Endothelial cell of umbilical vein (primary cell): Measurements from ENCODE around the gene ZNF423. TPM values are rescaled to one million over a fixed set of nuclear protein-coding genes. Genes with fewer than 3 reads are reported as not detected.
A peak's percentile ranks its signal among the peaks of the same experiment; 100 is the strongest.

Source experiments
- BruUV-seq: library from RNA; stranded (reverse); fragments of 400-500 nt; replicated peaks from 2 replicates; lab custom pipeline; 2021; lab: Mats Ljungman, UMichigan
- CTCF ChIA-PET: fragments of 300-600, 350-600 bp; sonication (Branson Sonifier 250); formaldehyde crosslinking; loops from one replicate; lab custom pipeline; 2021; ENCODE audit warnings: antibody characterized with exemption, inconsistent platforms; lab: Charles Lee
- POLR2A ChIA-PET: fragments of 300-600, 350-600 bp; sonication (Branson Sonifier 250); formaldehyde crosslinking; loops from one replicate; lab custom pipeline; 2021; ENCODE audit warnings: antibody characterized with exemption, inconsistent platforms; lab: Charles Lee
- DNase-seq: peaks from one replicate; pipeline ENCODE4 v3.0.0-alpha.2; 2011; ENCODE audit warnings: low read depth, low spot score
- FAIRE-seq: peaks from 2 replicates; lab custom pipeline; 2011; peaks lifted over from hg19 to GRCh38; lab: Jason Lieb, UNC
- H2AFZ ChIP-seq: 2 replicates; pipeline ENCODE4 v1.6.0; 2012; ENCODE audit warnings: low read depth, low read length, control low read depth, inconsistent platforms
- H3K27ac ChIP-seq: 2 replicates; pipeline ENCODE4 v1.5.1; 2011; ENCODE audit warnings: low read depth, mild to moderate bottlenecking, control low read depth, low read length, moderate library complexity; ENCODE audit not compliant: insufficient read depth
- H3K27me3 ChIP-seq, 2 experiments: 2 replicates each; pipeline versions ENCODE4 v1.6.0 to v1.6.1; 2011; ENCODE audit warnings: low read length in 2 of 2, mixed read lengths in 1 of 2; ENCODE audit not compliant: control insufficient read depth in 2 of 2, insufficient read depth in 2 of 2
- H3K36me3 ChIP-seq, 2 experiments: 2 replicates in 1 of 2; 3 replicates in 1 of 2; pipeline ENCODE4 v1.5.1; 2011; ENCODE audit warnings: low read length in 2 of 2, mild to moderate bottlenecking in 1 of 2, moderate library complexity in 1 of 2; ENCODE audit not compliant: control insufficient read depth in 2 of 2, insufficient read depth in 2 of 2; ENCODE audit errors: extremely low read depth in 1 of 2
- H3K4me1 ChIP-seq: 3 replicates; pipeline ENCODE4 v1.5.1; 2011; ENCODE audit warnings: mild to moderate bottlenecking, low read length; ENCODE audit not compliant: control insufficient read depth, insufficient read depth; ENCODE audit errors: extremely low read depth
- H3K4me2 ChIP-seq: 2 replicates; pipeline ENCODE4 v1.6.1; 2011; ENCODE audit warnings: low read length, control low read depth, mixed read lengths; ENCODE audit not compliant: insufficient read depth
- H3K4me3 ChIP-seq, 3 experiments: fragments of 200-600 bp in 1 of 3; sonication (generic), shearing (Covaris generic) in 1 of 3; replicated peaks in 1 of 3; 2 replicates each; pipeline ENCODE4 v1.5.1; 2011 to 2016; ENCODE audit warnings: control low read depth in 3 of 3, low read length in 3 of 3, mild to moderate bottlenecking in 2 of 3, inconsistent platforms in 1 of 3, low read depth in 1 of 3, moderate library complexity in 1 of 3; ENCODE audit not compliant: insufficient read depth in 1 of 3
- H3K79me2 ChIP-seq: 2 replicates; pipeline ENCODE4 v1.6.0; 2012; ENCODE audit warnings: low read length, inconsistent platforms; ENCODE audit not compliant: control insufficient read depth, insufficient read depth
- H3K9ac ChIP-seq: replicated peaks from 2 replicates; pipeline ENCODE3; 2011; ENCODE audit warnings: low read length, control low read depth; ENCODE audit not compliant: insufficient read depth; ENCODE audit errors: extremely low read depth
- H3K9me1 ChIP-seq: replicated peaks from 3 replicates; pipeline ENCODE4 v1.6.0; 2011; ENCODE audit warnings: mild to moderate bottlenecking, low read length; ENCODE audit not compliant: control insufficient read depth, insufficient read depth; ENCODE audit errors: extremely low read depth
- H3K9me3 ChIP-seq: replicated peaks from 2 replicates; pipeline ENCODE4 v1.5.1; 2012; ENCODE audit warnings: low read length, inconsistent platforms; ENCODE audit not compliant: control insufficient read depth, insufficient read depth
- H4K20me1 ChIP-seq: replicated peaks from 2 replicates; pipeline ENCODE3; 2011; ENCODE audit warnings: mild to moderate bottlenecking, low read length; ENCODE audit not compliant: control insufficient read depth, insufficient read depth; ENCODE audit errors: extremely low read depth
- CTCF ChIP-seq, 2 donors: IDR thresholded peaks; 1 replicate in 1 of 2; 2 replicates in 1 of 2; pipeline ENCODE4 v1.5.1; 2011; ENCODE audit warnings: low read length in 2 of 2, mild to moderate bottlenecking in 2 of 2, moderate library complexity in 2 of 2, control low read depth in 1 of 2, inconsistent platforms in 1 of 2, low read depth in 1 of 2; ENCODE audit not compliant: insufficient read depth in 1 of 2; ENCODE audit errors: extremely low read depth in 1 of 2
- JUN ChIP-seq: IDR thresholded peaks from 2 replicates; pipeline ENCODE4 v1.6.1; 2011; ENCODE audit warnings: borderline replicate concordance, low read depth; ENCODE audit not compliant: insufficient read length, insufficient read depth
- MAX ChIP-seq: IDR thresholded peaks from 2 replicates; pipeline ENCODE4 v1.6.1; 2011; ENCODE audit not compliant: insufficient read depth, insufficient read length
- POLR2AphosphoS5 ChIP-seq: IDR thresholded peaks from 2 replicates; pipeline ENCODE4 v1.6.1; 2012; ENCODE audit warnings: low read depth, mild to moderate bottlenecking, control low read depth, low read length, moderate library complexity; ENCODE audit not compliant: insufficient read depth
- dilution Hi-C: fragments of 300-500 bp; cut with MboI; formaldehyde crosslinking; loops from one replicate; pipeline ENCODE4 v1.15.0; 2019; ENCODE audit warnings: low sequenced_read_pairs; ENCODE audit not compliant: extremely low pct_ligation_motif_present
- intact Hi-C: fragments of 100-400 bp; cut with micrococcal nuclease; formaldehyde crosslinking; loops from one replicate; pipeline ENCODE4 v1.10.0; 2022
- polyA plus RNA-seq, 4 experiments: library from polyadenylated mRNA; depleted of rRNA in 3 of 4; stranded (reverse) in 3 of 4; unstranded in 1 of 4; fragments of >200 nt; gene quantifications; 2 replicates each; pipeline versions ENCODE4 v1.2.1 to v1.2.3, GENCODE V29; 2011 to 2012; ENCODE audit warnings: missing spikeins in 1 of 4
- total RNA-seq: library from RNA; stranded (reverse); gene quantifications from 2 replicates; pipeline ENCODE4 v1.2.3, GENCODE V29; 2021

ZNF423 gene
- total and polyA plus RNA-seq, 2 donors (not counting 3 experiments of a cell fraction or from before 2014, with no cell fraction given) = 2.2 to 8.1 TPM

DNA sequence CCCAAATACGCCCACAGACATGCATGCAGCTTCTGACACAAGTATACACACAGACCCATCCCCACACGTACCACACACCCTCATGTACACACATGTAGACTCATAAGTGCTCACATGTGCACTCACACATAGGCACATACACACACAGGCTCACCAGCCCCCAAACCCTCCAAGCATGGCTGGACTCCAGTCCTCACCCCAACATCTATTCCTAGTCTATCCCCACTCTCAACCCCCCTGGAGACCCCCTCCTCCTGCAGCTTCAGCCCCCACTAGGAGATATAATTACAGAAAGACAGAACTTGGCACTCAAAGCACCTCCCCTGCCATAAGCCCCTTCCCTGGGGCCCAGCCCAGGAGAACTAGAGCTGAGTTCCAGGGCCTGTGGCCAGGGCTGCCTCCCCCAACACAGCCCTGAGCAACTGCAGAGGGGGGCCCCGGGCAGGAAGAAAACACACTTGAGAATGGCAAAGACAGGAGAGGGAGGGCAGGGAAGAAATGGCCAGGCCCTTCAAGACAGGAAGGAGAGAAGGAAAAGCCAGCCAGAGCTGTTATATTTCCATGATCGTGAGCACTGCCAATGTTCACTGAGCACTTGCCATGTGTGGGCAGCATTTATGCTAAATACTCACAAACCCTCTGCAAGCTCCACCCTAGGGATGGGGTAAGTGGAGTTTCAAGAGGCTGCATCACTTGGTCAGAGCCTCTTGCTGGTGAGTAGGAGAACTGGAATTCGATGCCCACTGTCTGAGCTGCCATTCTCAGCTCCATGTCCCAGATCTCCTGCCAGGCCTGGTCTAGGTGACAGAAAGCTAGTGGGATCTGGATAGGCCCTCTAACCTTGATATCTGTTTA lies 224.5 kb downstream of the ZNF423 start:
- H3K9me1 ChIP-seq = no peaks in the 10 kb centered on the region
- H3K9ac ChIP-seq = no peak overlapping the region
- H3K27ac ChIP-seq = no peak overlapping the region
- POLR2A ChIA-PET = no interaction called here
- no peaks in the 10 kb centered on the region for H3K9me3 ChIP-seq
- H3K27me3 ChIP-seq = no peaks in the 10 kb centered on the region
- intact Hi-C loops = no loop called here
- no peak overlapping the region for H3K4me3 ChIP-seq
- dilution Hi-C loops = no loop called here
- TF ChIP-seq CTCF (IDR thresholded peaks at IDR 0.05; ENCODE audit: extremely low read depth in 1 of 2, insufficient read depth in 1 of 2, low read depth in 1 of 2, low read length in 2 of 2) (no peak), POLR2AphosphoS5 (no peak), MAX (no peak), JUN (no peak)
- FAIRE-seq (no peak), DNase-seq (peak; percentile 19)
- H3K4me1 ChIP-seq = no peaks in the 10 kb centered on the region
- no peak overlapping the region for H2AFZ ChIP-seq
- no peaks in the 10 kb centered on the region for H3K36me3 ChIP-seq
- CTCF ChIA-PET = interaction anchor here (1.2 kb wide), 1 partner anchor 10 kb away, joined by 3 read pairs; no protein-coding TSS in a partner anchor
- BruUV-seq = no TSS peak
- H4K20me1 ChIP-seq = no peaks in the 10 kb centered on the region
- H3K4me2 ChIP-seq = no peak overlapping the region
- no peaks in the 10 kb centered on the region for H3K79me2 ChIP-seq
